Hepatocyte (in vitro differentiated cells): ENCODE measurements around the gene PAQR3. TPM values are rescaled to one million over a fixed set of nuclear protein-coding genes. Genes with fewer than 3 reads are reported as not detected.
"Not testable (repeated sequence)": the region's sequence is repeated elsewhere in the genome, so short reads cannot be mapped to it uniquely, and the experiment has no call there.

Source experiments
- DNase-seq: peaks from one replicate; pipeline ENCODE4 v3.0.0-alpha.2; 2016; ENCODE audit warnings: low spot score
- H2AFZ ChIP-seq: fragments of 200-600 bp; sonication (generic); 2 replicates; pipeline ENCODE4 v1.6.0; 2016; ENCODE audit warnings: antibody characterized with exemption, mild to moderate bottlenecking
- H3K27ac ChIP-seq: fragments of 200-600 bp; sonication (generic); 2 replicates; pipeline ENCODE4 v1.5.1; 2016; ENCODE audit warnings: mild to moderate bottlenecking
- H3K27me3 ChIP-seq: fragments of 200-600 bp; sonication (generic); 2 replicates; pipeline ENCODE4 v1.6.1; 2016
- H3K36me3 ChIP-seq: fragments of 200-600 bp; sonication (generic); replicated peaks from 2 replicates; pipeline ENCODE4 v1.5.1; 2016; ENCODE audit warnings: low read depth; ENCODE audit not compliant: insufficient read depth
- H3K4me1 ChIP-seq: fragments of 200-600 bp; sonication (generic); 2 replicates; pipeline ENCODE4 v1.5.1; 2016; ENCODE audit warnings: mild to moderate bottlenecking, moderate library complexity; ENCODE audit not compliant: insufficient read depth
- H3K4me2 ChIP-seq: fragments of 200-600 bp; sonication (generic); 2 replicates; pipeline ENCODE4 v1.6.0; 2016
- H3K4me3 ChIP-seq: fragments of 200-600 bp; sonication (generic); 2 replicates; pipeline ENCODE4 v1.5.1; 2016; ENCODE audit warnings: mild to moderate bottlenecking
- H3K79me2 ChIP-seq: fragments of 200-600 bp; sonication (generic); 2 replicates; pipeline ENCODE4 v1.6.0; 2017; ENCODE audit warnings: mild to moderate bottlenecking
- H3K9me2 ChIP-seq: fragments of 200-600 bp; sonication (generic); replicated peaks from 2 replicates; pipeline ENCODE4 v1.6.0; 2017; ENCODE audit warnings: mild to moderate bottlenecking; ENCODE audit not compliant: insufficient read depth
- H3K9me3 ChIP-seq: fragments of 200-600 bp; sonication (generic); 2 replicates; pipeline ENCODE4 v1.5.1; 2016; ENCODE audit warnings: low read depth, mild to moderate bottlenecking
- H4K20me1 ChIP-seq: fragments of 200-600 bp; sonication (generic); 2 replicates; pipeline ENCODE4 v1.6.0; 2016; ENCODE audit warnings: mild to moderate bottlenecking; ENCODE audit not compliant: insufficient read depth, poor library complexity, severe bottlenecking
- EZH2 ChIP-seq: fragments of 200-600 bp; sonication (generic); IDR thresholded peaks from 2 replicates; pipeline ENCODE4 v1.6.1; 2016; ENCODE audit warnings: antibody characterized with exemption, mild to moderate bottlenecking, borderline replicate concordance
- EZH2phosphoT487 ChIP-seq: fragments of 200-600 bp; sonication (generic); IDR thresholded peaks from one replicate; pipeline ENCODE4 v1.6.1; 2018; ENCODE audit warnings: antibody characterized with exemption, mild to moderate bottlenecking, low read depth, moderate library complexity; ENCODE audit not compliant: unreplicated experiment, severe bottlenecking
- WGBS: methylation state at CpG from one replicate; pipeline ENCODE4 v1.1.6; 2016; ENCODE audit warnings: low lambda C conversion rate; ENCODE audit errors: missing lambda C conversion rate; 5-methylcytosine and 5-hydroxymethylcytosine counted together
- polyA plus RNA-seq: library from polyadenylated mRNA; unstranded; fragments of >200 nt; fragmentation: Nextera tagmentation; extraction: Ambion mirVana; gene quantifications from 2 replicates; pipeline ENCODE4 v1.2.1, GENCODE V29; 2016
- total RNA-seq: library from RNA; depleted of rRNA; stranded (reverse); fragments of >200 nt; gene quantifications from 2 replicates; pipeline ENCODE4 v1.2.3, GENCODE V29; 2014
- TF ChIP-seq, protein P1 (sequence below): fragments of 200-600 bp; sonication (generic); IDR thresholded peaks from 2 replicates; pipeline ENCODE4 v1.5.1; 2016; ENCODE audit warnings: antibody characterized with exemption, mild to moderate bottlenecking; ENCODE audit not compliant: poor library complexity

PAQR3 gene
- total and polyA plus RNA-seq, 2 experiments from 2014 or later = 6.1 to 17.5 TPM

DNA sequence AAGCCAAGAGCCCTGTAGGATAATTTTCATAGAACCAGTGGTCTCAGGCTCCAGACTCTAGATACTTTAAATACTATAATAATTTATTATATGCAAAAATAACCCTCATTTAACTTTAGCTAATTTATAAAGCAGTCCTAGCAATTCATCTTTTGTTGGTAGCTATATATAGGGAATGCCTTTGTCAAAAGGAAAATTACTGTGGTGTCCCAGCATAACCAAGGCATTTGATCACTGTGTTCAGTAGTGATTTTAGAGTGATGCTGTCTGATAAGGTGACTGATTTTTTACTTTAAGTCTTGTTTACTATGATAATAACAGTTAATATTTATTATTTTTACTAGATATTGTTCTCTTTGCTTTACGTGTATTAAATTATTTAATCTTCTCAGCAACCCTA is 61.2 kb downstream of the PAQR3 start:
- Histone ChIP-seq H3K27ac (no peak overlapping the region), H3K4me1 (no peaks in the 10 kb centered on the region), H3K36me3 (no peaks in the 10 kb centered on the region), H3K27me3 (no peaks in the 10 kb centered on the region), H3K9me2 (no peaks in the 10 kb centered on the region), H3K4me3 (no peak overlapping the region), H3K9me3 (no peaks in the 10 kb centered on the region), H4K20me1 (no peaks in the 10 kb centered on the region), H3K79me2 (no peaks in the 10 kb centered on the region), H2AFZ (no peak overlapping the region), H3K4me2 (no peak overlapping the region)
- TF ChIP-seq EZH2phosphoT487 (no peak), EZH2 (no peak)
- TF ChIP-seq, protein P1, sequence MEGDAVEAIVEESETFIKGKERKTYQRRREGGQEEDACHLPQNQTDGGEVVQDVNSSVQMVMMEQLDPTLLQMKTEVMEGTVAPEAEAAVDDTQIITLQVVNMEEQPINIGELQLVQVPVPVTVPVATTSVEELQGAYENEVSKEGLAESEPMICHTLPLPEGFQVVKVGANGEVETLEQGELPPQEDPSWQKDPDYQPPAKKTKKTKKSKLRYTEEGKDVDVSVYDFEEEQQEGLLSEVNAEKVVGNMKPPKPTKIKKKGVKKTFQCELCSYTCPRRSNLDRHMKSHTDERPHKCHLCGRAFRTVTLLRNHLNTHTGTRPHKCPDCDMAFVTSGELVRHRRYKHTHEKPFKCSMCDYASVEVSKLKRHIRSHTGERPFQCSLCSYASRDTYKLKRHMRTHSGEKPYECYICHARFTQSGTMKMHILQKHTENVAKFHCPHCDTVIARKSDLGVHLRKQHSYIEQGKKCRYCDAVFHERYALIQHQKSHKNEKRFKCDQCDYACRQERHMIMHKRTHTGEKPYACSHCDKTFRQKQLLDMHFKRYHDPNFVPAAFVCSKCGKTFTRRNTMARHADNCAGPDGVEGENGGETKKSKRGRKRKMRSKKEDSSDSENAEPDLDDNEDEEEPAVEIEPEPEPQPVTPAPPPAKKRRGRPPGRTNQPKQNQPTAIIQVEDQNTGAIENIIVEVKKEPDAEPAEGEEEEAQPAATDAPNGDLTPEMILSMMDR = no peak
- WGBS = 94% methylated on average over 1 of the region's 1 CpG
- DNase-seq = no peak

DNA sequence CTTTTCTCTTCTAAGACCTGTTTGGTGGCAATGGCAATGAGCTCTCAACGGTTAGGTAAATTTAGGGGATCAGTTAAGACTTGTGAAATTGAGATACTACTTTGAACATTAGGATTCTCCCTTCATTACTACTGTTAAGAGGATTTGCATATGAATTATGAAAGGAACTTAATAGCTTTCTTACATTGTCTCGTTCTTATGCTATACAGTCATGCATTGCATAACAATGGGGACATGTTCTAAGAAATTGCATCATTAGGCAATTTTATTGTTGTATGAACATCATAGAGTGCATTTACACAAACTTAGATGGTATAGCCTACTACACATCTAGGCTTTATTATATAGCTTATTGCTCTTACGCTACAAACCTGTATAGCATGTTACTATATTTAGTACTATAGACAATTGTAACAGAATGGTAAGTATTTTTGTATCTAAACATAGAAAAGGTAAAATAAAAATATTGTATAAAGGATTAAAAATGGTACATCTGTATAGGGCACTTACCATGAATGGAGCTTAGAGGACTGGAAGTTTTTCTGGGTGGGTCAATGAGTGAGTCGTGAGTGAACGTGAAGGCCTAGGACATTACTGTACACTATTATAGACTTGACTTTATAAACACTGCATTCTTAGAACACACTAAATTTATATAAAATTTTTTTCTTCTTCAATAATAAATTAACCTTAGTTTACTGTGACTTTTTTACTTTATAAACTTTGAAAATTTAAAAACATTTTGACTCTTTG is 62.5 kb downstream of the PAQR3 start:
- no peak for DNase-seq
- no peaks in the 10 kb centered on the region for H3K79me2 ChIP-seq
- no peaks in the 10 kb centered on the region for H3K9me2 ChIP-seq
- H2AFZ ChIP-seq = no peak overlapping the region
- 91% methylated on average over 5 of the region's 5 CpGs for WGBS
- no peak overlapping the region for H3K27ac ChIP-seq
- H3K4me1 ChIP-seq = no peaks in the 10 kb centered on the region
- H3K4me3 ChIP-seq = no peak overlapping the region
- H3K9me3 ChIP-seq = no peaks in the 10 kb centered on the region
- no peaks in the 10 kb centered on the region for H3K27me3 ChIP-seq
- TF ChIP-seq, protein P1 = no peak
- no peaks in the 10 kb centered on the region for H3K36me3 ChIP-seq
- H4K20me1 ChIP-seq = no peaks in the 10 kb centered on the region
- no peak overlapping the region for H3K4me2 ChIP-seq

DNA sequence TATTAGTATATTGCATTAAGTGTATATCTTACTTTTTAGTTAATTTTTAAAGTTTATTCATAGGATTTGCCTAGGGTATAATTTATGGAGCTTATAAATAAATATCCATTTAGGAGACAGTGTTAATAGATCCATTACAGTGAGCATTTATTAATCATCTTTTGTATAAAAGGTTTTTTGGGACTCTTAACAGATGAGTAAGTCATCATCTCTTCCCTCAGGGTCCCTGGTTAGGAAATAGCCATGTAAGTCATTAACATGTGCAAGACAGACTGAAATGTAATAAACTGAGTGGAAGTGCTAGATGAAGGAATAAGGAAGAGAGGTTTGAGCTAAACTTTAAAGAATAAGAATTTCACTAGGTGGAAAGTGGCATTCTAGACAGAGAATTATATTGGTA is 69.2 kb downstream of the PAQR3 start:
- Histone ChIP-seq H3K4me3 (no peak overlapping the region), H3K9me2 (no peaks in the 10 kb centered on the region), H4K20me1 (no peaks in the 10 kb centered on the region), H3K9me3 (no peaks in the 10 kb centered on the region), H3K4me2 (no peak overlapping the region), H3K79me2 (peaks cover under 1% of the 10 kb centered on the region), H3K4me1 (no peaks in the 10 kb centered on the region), H2AFZ (no peak overlapping the region), H3K27me3 (no peaks in the 10 kb centered on the region), H3K36me3 (no peaks in the 10 kb centered on the region), H3K27ac (no peak overlapping the region)
- no peak for DNase-seq
- no peak for TF ChIP-seq EZH2
- TF ChIP-seq EZH2phosphoT487 = no peak
- TF ChIP-seq, protein P1 = no peak

DNA sequence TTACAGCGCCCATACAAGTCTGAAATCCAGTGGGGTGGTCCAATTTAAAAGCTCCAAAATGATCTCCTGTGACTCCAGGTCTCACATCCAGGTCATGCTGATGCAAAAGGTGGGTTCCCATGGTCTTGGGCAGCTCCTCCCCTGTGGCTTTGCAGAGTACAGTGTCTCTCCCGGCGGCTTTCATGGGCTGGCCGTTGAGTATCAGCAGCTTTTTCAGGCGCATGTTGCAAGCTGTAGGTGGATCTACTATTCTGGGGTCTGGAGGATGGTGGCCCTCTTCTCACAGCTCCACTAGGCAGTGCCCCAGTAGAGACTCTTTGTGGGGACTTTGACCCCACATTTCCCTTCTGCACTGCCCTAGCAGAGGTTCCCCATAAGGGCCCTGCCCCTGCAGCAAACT is 70.5 kb downstream of the PAQR3 start:
- H4K20me1 ChIP-seq, H3K4me3 ChIP-seq, H3K79me2 ChIP-seq, H3K27me3 ChIP-seq, H3K36me3 ChIP-seq, H3K4me1 ChIP-seq, H3K4me2 ChIP-seq, H2AFZ ChIP-seq, DNase-seq, H3K9me3 ChIP-seq, H3K27ac ChIP-seq, H3K9me2 ChIP-seq: not testable (repeated sequence)
- 98% methylated on average over 5 of the region's 5 CpGs for WGBS
